ENCODE measurements around the gene EPB41L4A. TPM values are rescaled to one million over a fixed set of nuclear protein-coding genes. Genes with fewer than 3 reads are reported as not detected.
"Not testable (repeated sequence)": the region's sequence is repeated elsewhere in the genome, so short reads cannot be mapped to it uniquely, and the experiment has no call there.

The EPB41L4A gene
- total RNA-seq, 3 donors from 2014 or later, result 22.0 to 25.9 (median 22.6) TPM

DNA sequence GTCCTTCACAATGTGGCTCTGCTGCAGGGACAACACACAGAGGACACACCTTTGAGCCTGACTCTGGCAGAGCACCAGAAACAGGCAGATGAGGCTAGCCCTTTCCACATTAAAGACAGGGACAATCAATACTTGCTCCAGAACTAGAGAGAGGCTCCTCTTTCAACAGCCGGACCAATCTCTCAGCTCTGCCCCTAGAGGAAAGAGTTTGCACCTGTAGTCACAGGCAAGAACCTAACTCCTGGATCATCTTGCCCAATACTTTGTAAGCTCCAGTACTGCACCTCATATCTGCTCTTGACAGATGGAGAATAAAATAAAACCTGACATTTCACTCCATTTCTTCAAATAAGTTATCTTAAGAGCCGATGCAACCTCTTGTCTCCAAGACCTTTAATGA, 52.1 kb downstream of the EPB41L4A start:
- Histone ChIP-seq H3K4me1 (no peaks in the 10 kb centered on the region), H3K4me3 (no peak overlapping the region), H3K27me3 (no peaks in the 10 kb centered on the region), H3K27ac (peak overlapping the region in 1 of 2 donors; percentile 43), H3K36me3 (no peaks in the 10 kb centered on the region), H3K9me3 (no peaks in the 10 kb centered on the region)
- DNase-seq (ENCODE audit: low spot score in 2 of 2), result no peak
- TF ChIP-seq POLR2AphosphoS5 (IDR thresholded peaks at IDR 0.05) (no peak), POLR2A (IDR thresholded peaks at IDR 0.05) (no peak)
- TF ChIP-seq, protein P1, sequence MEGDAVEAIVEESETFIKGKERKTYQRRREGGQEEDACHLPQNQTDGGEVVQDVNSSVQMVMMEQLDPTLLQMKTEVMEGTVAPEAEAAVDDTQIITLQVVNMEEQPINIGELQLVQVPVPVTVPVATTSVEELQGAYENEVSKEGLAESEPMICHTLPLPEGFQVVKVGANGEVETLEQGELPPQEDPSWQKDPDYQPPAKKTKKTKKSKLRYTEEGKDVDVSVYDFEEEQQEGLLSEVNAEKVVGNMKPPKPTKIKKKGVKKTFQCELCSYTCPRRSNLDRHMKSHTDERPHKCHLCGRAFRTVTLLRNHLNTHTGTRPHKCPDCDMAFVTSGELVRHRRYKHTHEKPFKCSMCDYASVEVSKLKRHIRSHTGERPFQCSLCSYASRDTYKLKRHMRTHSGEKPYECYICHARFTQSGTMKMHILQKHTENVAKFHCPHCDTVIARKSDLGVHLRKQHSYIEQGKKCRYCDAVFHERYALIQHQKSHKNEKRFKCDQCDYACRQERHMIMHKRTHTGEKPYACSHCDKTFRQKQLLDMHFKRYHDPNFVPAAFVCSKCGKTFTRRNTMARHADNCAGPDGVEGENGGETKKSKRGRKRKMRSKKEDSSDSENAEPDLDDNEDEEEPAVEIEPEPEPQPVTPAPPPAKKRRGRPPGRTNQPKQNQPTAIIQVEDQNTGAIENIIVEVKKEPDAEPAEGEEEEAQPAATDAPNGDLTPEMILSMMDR (IDR thresholded peaks at IDR 0.05), result peak in 1 of 3 donors; percentile 25
- intact Hi-C loops (cut with DNase I; ENCODE audit: low total_unique reads), result no loop called here

DNA sequence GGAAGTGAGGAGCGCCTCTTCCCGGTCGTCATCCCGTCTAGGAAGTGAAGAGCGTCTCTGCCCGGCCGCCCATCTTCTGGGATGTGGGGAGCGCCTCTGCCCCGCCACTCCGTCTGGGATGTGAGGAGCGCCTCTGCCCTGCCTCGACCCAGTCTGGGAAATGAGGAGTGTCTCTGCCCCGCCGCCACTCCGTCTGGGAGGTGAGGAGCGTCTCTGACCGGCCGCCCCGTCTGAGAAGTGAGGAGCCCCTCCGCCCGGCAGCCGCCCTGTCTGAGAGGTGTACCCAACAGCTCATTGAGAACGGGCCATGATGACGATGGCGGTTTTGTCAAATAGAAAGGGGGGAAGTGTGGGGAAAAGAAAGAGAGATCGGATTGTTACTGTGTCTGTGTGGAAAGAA, 58.3 kb downstream of the EPB41L4A start:
- intact Hi-C loops (cut with DNase I; ENCODE audit: low total_unique reads); H3K9me3 ChIP-seq; H3K27me3 ChIP-seq; H3K36me3 ChIP-seq; H3K4me3 ChIP-seq; DNase-seq (ENCODE audit: low spot score in 2 of 2); H3K27ac ChIP-seq; H3K4me1 ChIP-seq: not testable (repeated sequence)

DNA sequence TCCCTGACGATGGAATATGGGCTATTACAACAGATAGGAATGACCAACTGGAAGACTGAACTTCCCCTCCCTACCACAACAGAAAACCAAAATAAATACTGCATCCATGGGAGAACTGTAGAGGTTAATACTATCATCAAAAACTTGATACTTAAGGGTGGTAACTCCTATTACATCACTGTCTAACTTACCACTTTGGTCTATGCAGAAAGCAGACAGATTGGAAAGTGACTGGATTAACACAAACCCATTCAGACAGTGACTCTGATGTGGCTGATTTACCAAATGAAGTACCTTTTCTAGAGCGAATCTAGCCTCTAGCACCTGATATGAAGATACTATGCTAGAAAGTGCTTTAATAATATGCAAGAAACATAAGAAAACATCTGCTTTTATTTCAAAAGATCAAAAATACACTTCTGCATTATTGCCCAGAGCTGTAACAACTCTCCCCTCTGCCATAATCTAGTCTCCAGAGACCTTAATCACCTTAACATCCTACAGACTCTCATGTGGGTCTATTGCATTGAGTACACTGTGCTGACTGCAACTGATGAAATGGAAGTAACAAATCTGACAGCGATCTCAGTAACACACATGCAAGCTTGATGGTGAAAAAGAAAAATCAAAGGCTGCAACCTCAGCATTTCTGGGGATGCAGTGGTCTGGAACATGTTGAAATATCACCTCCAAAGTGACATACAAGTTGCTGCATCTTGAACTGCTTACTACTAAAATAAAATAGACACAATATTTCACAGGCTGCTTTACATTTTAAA, 62.7 kb downstream of the EPB41L4A start:
- H3K36me3 ChIP-seq, result no peaks in the 10 kb centered on the region
- H3K27me3 ChIP-seq, result no peaks in the 10 kb centered on the region
- intact Hi-C loops (cut with DNase I; ENCODE audit: low total_unique reads), result no loop called here
- no peaks in the 10 kb centered on the region for H3K4me1 ChIP-seq
- H3K27ac ChIP-seq, result no peak overlapping the region
- H3K4me3 ChIP-seq, result no peak overlapping the region
- no peak for TF ChIP-seq POLR2AphosphoS5 (IDR thresholded peaks at IDR 0.05)
- TF ChIP-seq, protein P1 (IDR thresholded peaks at IDR 0.05), result no peak
- no peak for TF ChIP-seq POLR2A (IDR thresholded peaks at IDR 0.05)
- H3K9me3 ChIP-seq, result no peaks in the 10 kb centered on the region
- no peak for DNase-seq (ENCODE audit: low spot score in 2 of 2)

DNA sequence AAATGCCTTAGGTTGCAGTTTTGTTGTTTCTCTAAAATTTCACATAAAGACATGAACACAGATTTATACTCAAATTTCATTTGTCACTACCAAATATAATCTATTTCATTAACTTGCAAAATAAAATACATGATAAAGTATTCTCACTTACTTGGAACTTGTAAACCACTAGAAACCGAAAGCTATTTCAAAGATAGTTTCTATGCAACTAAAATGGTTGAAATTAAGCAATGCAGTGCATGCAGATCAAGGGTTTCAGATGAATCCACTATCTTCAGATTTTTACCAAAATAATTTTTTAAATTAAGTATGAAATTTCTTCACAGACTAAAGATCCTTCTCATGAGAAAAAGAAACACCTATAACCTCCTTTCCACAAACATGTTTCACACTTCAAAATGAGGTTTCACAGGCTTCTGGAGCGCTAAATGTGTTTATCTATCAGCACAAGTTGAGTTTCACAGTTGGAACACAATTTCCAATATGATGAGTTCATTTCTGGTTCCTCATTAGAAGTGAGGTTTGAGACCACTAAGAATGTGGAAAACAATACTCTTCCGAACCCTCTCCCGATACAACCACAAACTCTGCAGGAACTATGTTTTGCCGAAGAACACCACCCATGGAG, 63.9 kb downstream of the EPB41L4A start:
- DNase-seq (ENCODE audit: low spot score in 2 of 2), result no peak
- Histone ChIP-seq H3K4me1 (no peaks in the 10 kb centered on the region), H3K4me3 (no peak overlapping the region), H3K36me3 (no peaks in the 10 kb centered on the region), H3K27me3 (no peaks in the 10 kb centered on the region), H3K9me3 (no peaks in the 10 kb centered on the region), H3K27ac (no peak overlapping the region)
- intact Hi-C loops (cut with DNase I; ENCODE audit: low total_unique reads), result no loop called here
- TF ChIP-seq, protein P1 (IDR thresholded peaks at IDR 0.05), result no peak
- TF ChIP-seq POLR2A (IDR thresholded peaks at IDR 0.05) (no peak), POLR2AphosphoS5 (IDR thresholded peaks at IDR 0.05) (no peak)

DNA sequence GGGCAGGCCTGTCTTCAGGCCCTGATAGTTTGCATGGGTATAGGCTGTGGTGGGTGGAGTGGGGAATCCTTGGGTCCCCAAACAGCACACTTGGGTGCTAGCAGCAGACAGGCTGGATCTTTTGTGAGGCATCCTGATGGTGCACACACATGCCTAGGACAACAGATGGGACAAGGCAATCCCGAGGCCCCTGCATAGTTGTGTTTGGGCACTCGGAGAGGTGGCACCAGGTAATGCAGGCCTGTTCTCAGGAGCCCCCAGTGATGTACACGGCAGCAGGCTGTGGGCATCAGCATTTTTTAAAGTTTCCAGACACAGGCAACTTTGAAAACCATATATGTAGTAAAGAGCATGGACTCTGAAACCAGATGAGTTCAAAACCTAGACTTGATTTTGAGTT, 65.4 kb downstream of the EPB41L4A start:
- DNase-seq (ENCODE audit: low spot score in 2 of 2), result no peak
- no peaks in the 10 kb centered on the region for H3K4me1 ChIP-seq
- no peak overlapping the region for H3K4me3 ChIP-seq
- TF ChIP-seq POLR2AphosphoS5 (IDR thresholded peaks at IDR 0.05) (no peak), POLR2A (IDR thresholded peaks at IDR 0.05) (no peak)
- TF ChIP-seq, protein P1 (IDR thresholded peaks at IDR 0.05), result no peak
- intact Hi-C loops (cut with DNase I; ENCODE audit: low total_unique reads), result no loop called here
- no peaks in the 10 kb centered on the region for H3K27me3 ChIP-seq
- H3K36me3 ChIP-seq, result no peaks in the 10 kb centered on the region
- no peak overlapping the region for H3K27ac ChIP-seq
- no peaks in the 10 kb centered on the region for H3K9me3 ChIP-seq

All from breast epithelium (tissue), 4 donors.